ENCODE measurements around the gene FARSA.
"Not testable (repeated sequence)": the region's sequence is repeated elsewhere in the genome, so short reads cannot be mapped to it uniquely, and the experiment has no call there.

- TF ChIP-seq CTCF, POLR2A (IDR thresholded peaks at IDR 0.05): not testable (repeated sequence)
These were observed 22.1 kb upstream of the FARSA start for GRCh38 chr19:12955575-12955974.

Data from lower leg skin (tissue), 3 donors.